HG02678 (cell line): ENCODE results near the gene DUSP10.
A peak's percentile ranks its signal among the peaks of the same experiment; 100 is the strongest.

ENCODE experiments used
- ATAC-seq: cut with Tn5 transposase; IDR thresholded peaks from one replicate; pipeline ENCODE4 v1.9.1; 2021; ENCODE audit warnings: mild to moderate bottlenecking, moderate library complexity; ENCODE audit not compliant: unreplicated experiment

The DUSP10 gene

DNA sequence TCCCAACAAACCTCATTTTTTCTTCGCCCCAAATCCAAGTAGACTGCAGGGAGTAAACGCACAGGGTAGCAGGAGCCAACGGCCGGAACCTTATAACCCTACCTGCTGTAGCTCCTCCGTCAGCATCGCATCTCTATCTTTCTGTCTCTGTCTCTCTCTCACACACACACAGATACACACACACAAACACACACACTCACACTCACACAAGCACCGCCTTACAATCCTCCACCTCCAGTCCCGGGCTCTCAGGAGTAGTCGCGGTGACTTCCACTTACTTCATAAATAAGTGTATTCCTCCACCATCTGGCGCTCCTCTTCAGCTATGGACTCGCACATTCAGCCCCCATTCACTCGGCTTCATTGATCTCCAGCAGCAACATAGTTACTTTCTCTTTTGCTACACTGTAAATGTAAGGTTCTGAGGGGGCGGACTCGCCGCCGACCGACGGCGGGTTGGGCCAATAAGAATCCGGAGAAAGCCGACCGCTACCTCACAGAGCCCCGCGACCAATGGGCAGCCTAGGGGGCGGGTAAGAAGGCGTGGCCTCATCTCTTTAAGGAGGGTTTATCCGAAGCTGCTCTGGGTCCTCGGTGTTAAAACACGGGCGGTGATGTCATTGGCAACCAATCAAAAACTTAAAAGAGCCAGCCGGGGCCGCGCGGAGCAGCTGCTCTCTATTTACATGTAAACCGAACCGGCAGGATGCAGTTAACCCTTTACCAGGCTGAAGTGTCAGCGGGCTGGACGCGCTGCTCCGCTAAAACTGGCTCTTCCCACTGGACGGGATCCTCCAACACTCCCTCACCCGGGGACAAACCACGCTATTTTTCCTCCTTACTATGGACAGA, at the start of gene DUSP10:
Gene DUSP10 (minus strand): TSS at position 387 of the 852 bp plus-strand sequence. CDS start 2,345 bp downstream, outside the sequence.
- ATAC-seq = peak; percentile 82

- ATAC-seq = no peak
These were observed 46.6 kb upstream of the DUSP10 start for GRCh38 chr1:221788466-221788865.

GRCh38 chr1:221786647-221787046, 44.8 kb upstream of the DUSP10 start:
- no peak for ATAC-seq

- no peak for ATAC-seq
These were observed 42.0 kb upstream of the DUSP10 start for GRCh38 chr1:221783936-221784335.

GRCh38 chr1:221783437-221783836, 41.5 kb upstream of the DUSP10 start:
- no peak for ATAC-seq

DNA sequence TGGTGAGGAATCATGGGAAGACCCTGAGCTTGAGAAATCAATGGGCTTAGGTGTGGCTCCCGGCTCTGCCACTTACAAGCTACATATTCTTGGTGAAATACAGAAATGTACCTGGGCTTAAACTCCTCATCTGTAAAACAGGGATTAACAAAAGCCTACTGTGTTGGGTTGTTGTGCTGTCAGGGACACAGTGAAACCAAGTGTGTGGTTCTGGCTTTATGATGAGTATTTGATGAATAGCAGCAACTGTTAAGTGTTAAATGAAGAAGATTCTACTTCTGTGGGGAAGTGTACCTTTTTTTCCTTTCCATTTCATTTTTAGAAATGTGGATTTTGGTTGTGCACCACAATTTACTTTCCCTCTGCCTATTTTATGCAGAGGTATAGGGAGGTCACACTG, 41.1 kb upstream of the DUSP10 start:
- no peak for ATAC-seq

DNA sequence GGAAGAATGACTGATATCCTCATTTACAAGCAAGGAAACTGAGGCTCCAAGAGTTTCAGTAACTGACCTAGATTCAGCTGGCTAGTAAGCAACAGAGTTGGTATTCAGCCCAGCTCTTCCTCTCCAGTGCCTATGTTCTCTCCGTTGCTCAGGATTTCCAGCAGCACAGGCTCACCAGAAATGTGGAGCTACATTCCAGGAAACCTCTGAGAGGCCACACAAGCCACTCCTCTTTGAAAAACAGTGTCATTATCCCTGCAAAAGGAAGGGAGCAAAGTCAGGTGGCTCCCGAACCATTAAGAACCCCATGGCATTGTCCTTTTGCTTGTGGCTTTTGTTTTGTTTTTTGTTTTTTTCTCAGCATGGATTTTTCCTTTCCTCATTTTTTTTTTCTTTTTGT, 40.6 kb upstream of the DUSP10 start:
- no peak for ATAC-seq

- no peak for ATAC-seq
These were observed 39.3 kb upstream of the DUSP10 start for GRCh38 chr1:221781102-221781755.

DNA sequence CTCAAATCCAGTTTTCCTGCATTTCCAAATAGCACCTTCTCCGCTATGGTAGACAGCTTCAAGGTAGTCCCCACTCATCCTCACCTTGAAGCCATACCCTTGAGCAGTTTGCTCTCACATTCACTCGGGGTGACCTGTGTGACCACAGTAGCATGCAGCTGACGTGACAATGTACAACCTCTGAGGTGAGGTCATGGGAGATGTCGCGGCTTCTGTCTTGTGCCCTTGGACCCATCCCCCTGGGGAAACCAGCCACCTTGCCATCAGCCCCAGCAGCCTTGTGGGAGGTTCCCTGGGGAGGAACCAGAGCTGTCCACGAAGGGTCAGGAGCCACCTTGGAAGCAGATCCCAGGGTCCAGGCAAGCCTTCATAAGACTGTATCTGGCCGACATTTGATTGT, 38.3 kb upstream of the DUSP10 start:
- no peak for ATAC-seq

- ATAC-seq = no peak
These were observed 37.9 kb upstream of the DUSP10 start for GRCh38 chr1:221779771-221780170.

DNA sequence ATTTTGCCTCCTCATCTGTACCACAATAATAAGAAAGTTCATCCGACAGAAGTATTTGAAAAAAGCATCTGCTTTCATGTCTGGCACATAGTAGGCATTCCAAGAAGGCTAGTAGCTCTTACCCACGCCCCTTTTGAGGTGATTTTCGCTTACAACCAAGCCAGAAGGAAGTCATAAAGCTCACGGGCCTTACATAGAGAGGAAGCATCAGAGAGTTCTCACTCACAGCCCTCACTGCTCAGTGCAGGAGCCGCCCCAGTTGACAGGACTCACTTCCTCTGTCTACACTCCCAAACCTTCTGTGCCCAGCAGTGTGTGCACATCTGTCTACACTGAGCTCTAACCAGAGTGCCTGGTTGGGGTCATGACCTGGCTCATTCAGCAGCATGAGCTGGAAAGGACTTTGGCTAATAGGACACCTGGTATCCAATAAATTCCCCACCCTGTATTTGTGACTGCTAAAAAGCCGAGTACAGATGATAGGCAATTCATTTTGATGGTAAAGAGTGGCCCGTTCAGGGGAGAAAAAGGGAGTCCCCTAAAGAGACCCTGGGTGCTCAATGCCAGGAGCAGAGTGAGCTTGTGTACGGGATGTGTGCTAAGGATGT, 36.8 kb upstream of the DUSP10 start:
- peak; percentile 27 for ATAC-seq

- ATAC-seq = peak; percentile 32
These were observed 36.2 kb upstream of the DUSP10 start for GRCh38 chr1:221778125-221778524.

GRCh38 chr1:221777431-221778072, 35.7 kb upstream of the DUSP10 start:
- peak; percentile 64 for ATAC-seq

DNA sequence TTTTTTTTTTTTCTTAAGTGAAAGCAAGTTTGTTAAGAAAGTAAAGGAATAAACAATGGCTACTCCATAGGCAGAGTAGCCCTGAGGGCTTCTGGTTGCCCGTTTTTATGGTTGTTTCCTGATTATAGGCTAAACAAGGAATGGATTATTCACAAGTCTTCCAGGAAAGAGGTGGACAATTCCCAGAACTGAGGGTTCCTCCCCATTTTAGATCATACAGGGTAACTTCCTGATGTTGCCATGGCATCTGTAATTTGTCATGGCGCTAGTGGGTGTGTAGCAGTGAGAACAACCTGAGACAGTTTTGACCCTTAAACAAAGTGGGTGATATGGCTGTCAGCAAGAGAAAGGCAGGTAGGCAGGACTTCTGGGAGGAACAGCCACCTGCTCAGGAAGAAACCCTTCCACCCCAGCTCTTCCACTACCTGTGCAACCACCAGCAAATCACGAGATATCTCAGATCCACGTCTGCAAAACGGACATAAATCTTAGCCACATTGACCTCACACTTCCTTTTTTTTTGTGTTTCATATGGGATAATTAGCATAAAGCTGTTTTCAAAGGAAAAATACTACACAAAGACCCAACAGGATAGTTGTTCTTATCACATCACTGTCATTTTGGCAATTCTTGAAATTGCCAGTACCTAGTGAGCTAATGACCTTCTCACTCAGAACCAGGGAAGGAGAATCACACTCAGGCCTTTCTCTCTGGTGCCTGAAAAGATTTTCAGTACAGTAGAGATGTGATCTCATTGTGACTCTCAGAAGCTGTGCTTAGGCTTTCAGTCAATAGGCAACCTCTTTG, 34.8 kb upstream of the DUSP10 start:
- ATAC-seq = peak; percentile 29

DNA sequence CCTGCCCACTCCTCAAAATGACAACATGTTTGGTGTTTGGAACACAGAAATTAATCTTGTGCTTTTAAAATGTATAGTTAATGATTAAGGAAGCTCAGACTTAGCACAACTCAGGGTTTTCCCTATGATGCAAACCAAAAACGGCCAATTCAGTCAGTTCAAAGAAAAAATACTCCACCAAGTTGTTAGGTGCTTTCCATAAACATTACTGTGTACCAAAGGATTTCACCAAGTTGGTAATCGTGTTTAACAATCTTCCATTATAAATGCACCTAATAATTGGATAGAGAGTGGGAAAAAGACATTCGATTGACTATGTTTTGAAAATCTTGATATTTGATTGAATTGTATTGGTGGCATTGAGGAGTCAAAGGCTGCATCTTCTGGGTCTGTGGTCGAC, 33.3 kb upstream of the DUSP10 start:
- ATAC-seq = no peak

- ATAC-seq = no peak
These were observed 32.4 kb upstream of the DUSP10 start for GRCh38 chr1:221774054-221774842.

DNA sequence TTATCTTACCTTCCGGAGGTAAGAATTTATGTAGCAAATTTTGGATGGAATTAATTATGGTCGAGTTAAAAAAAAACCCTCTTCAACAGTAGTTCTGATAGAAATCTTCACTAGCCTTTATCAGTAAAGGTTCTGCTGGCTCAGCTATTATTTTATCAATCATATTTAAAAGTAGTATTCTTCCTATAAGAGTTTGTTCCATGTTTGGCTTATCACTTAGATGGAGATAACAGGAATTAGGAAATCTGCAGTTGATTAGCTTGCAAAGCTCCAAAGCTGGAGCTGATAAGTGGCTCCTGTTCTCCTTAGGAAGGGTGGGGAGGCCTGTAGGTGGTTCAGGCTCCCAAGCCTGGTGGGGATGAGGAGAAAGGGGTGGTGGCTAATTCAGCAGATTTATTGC, 31.5 kb upstream of the DUSP10 start:
- no peak for ATAC-seq

DNA sequence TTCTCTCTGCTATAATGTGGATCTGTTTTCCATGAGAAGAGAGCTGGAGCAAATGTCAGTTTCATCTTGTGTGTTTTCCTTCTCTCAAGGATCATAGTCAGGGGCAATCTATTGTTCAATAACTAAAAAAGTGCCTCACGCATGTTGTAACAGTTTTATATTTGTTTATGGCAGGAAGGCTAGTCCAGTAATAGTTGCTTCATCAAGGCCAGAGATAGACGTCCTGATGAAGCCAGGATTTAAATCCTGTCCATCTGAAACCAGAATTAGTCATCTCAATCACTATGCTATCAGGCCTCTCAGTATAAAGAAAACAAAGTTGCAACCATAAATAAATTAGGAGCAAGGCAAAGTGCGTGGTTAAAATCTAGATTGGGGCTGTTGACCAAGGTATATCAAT, 30.2 kb upstream of the DUSP10 start:
- no peak for ATAC-seq

- no peak for ATAC-seq
These were observed 26.7 kb upstream of the DUSP10 start for GRCh38 chr1:221768444-221769066.
